ENCODE measurements around the gene ZNF470. TPM values are rescaled to one million over a fixed set of nuclear protein-coding genes. Genes with fewer than 3 reads are reported as not detected.
A peak's percentile ranks its signal among the peaks of the same experiment; 100 is the strongest.

Gene ZNF470
- total RNA-seq, 1 experiment from 2014 or later, result 5.1 TPM

DNA sequence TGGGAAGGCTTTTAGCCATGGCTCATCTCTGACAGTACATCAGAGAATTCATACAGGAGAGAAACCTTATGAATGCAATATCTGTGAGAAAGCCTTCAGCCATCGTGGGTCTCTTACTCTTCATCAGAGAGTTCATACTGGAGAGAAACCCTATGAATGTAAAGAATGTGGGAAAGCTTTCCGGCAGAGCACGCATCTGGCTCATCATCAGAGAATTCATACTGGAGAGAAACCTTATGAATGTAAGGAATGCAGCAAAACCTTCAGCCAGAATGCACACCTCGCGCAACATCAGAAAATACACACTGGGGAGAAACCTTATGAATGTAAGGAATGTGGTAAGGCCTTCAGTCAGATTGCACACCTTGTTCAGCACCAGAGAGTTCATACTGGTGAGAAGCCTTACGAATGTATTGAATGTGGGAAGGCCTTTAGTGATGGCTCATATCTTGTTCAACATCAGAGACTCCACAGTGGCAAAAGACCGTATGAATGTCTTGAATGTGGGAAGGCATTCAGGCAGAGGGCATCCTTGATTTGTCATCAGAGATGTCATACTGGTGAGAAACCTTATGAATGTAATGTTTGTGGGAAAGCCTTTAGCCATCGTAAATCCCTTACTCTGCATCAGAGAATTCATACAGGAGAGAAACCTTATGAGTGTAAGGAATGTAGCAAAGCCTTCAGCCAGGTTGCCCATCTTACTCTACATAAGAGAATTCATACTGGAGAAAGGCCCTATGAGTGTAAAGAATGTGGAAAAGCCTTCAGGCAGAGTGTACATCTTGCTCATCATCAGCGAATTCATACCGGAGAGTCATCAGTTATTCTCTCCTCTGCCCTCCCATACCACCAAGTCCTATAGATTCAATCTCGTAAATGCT, 10.7 kb downstream of the ZNF470 start:
- H3K27me3 ChIP-seq (replicated peaks; ENCODE audit: insufficient read depth, low read depth, low read length, poor library complexity), result no peaks in the 10 kb centered on the region
- ChIA-PET POLR2A (ENCODE audit: low non-redundant PET) (no interaction called here), CTCF (no interaction called here)
- H3K9me3 ChIP-seq (ENCODE audit: low read depth, low read length, poor library complexity, severe bottlenecking), result peaks cover 98% of the 10 kb centered on the region
- DNase-seq (ENCODE audit: low spot score), result no peak
- intact Hi-C loops (cut with micrococcal nuclease; ENCODE audit: unreplicated experiment), result no loop called here
- H3K4me3 ChIP-seq (ENCODE audit: low read depth, low read length, poor library complexity, severe bottlenecking), result no peak overlapping the region
- no peaks in the 10 kb centered on the region for H3K4me1 ChIP-seq (ENCODE audit: insufficient read depth, low read length, poor library complexity, severe bottlenecking)
- TF ChIP-seq, protein P1, sequence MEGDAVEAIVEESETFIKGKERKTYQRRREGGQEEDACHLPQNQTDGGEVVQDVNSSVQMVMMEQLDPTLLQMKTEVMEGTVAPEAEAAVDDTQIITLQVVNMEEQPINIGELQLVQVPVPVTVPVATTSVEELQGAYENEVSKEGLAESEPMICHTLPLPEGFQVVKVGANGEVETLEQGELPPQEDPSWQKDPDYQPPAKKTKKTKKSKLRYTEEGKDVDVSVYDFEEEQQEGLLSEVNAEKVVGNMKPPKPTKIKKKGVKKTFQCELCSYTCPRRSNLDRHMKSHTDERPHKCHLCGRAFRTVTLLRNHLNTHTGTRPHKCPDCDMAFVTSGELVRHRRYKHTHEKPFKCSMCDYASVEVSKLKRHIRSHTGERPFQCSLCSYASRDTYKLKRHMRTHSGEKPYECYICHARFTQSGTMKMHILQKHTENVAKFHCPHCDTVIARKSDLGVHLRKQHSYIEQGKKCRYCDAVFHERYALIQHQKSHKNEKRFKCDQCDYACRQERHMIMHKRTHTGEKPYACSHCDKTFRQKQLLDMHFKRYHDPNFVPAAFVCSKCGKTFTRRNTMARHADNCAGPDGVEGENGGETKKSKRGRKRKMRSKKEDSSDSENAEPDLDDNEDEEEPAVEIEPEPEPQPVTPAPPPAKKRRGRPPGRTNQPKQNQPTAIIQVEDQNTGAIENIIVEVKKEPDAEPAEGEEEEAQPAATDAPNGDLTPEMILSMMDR (conservative IDR thresholded peaks at IDR 0.05; ENCODE audit: low read depth, low read length), result no peak
- no peak for TF ChIP-seq EZH2 (IDR thresholded peaks at IDR 0.05; ENCODE audit: borderline replicate concordance, low read depth, low read length, poor library complexity, severe bottlenecking)
- no TSS peak for BruUV-seq (replicated peaks)
- no peak overlapping the region for H3K27ac ChIP-seq (ENCODE audit: low read depth, low read length, poor library complexity, severe bottlenecking)
- H3K36me3 ChIP-seq (ENCODE audit: insufficient read depth, low read length, poor library complexity, severe bottlenecking), result peaks cover 24% of the 10 kb centered on the region

DNA sequence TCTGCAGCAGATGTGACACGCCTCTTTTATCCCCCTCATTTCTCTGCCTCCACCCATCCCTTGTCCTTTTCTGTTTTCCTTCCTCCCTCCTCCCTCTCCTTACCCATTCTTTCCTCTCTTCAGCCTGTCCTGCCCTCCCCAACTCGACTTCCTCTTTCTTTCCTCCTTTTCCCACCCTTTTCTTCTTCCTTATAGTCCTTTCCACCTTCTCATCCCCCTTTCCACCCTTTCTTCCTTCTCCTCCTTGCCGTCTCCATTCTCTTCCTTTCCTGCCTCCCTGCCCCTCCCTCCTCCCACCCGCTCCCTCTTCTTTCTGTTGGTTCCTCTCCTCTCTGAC, 27.1 kb downstream of the ZNF470 start:
- H3K9me3 ChIP-seq (ENCODE audit: low read depth, low read length, poor library complexity, severe bottlenecking), result peaks cover 5% of the 10 kb centered on the region
- H3K4me3 ChIP-seq (ENCODE audit: low read depth, low read length, poor library complexity, severe bottlenecking), result peak overlapping the region; percentile 99
- CTCF ChIA-PET, result no interaction called here
- intact Hi-C loops (cut with micrococcal nuclease; ENCODE audit: unreplicated experiment), result no loop called here
- no TSS peak for BruUV-seq (replicated peaks)
- H3K4me1 ChIP-seq (ENCODE audit: insufficient read depth, low read length, poor library complexity, severe bottlenecking), result no peaks in the 10 kb centered on the region
- no peak overlapping the region for H3K27ac ChIP-seq (ENCODE audit: low read depth, low read length, poor library complexity, severe bottlenecking)
- no peaks in the 10 kb centered on the region for H3K27me3 ChIP-seq (replicated peaks; ENCODE audit: insufficient read depth, low read depth, low read length, poor library complexity)
- no peak for DNase-seq (ENCODE audit: low spot score)
- POLR2A ChIA-PET (ENCODE audit: low non-redundant PET), result interaction anchor here (0.6 kb wide), 1 partner anchor 20 kb away, joined by 3 read pairs; no protein-coding TSS in a partner anchor
- TF ChIP-seq, protein P1 (conservative IDR thresholded peaks at IDR 0.05; ENCODE audit: low read depth, low read length), result no peak
- TF ChIP-seq EZH2 (IDR thresholded peaks at IDR 0.05; ENCODE audit: borderline replicate concordance, low read depth, low read length, poor library complexity, severe bottlenecking), result no peak
- peaks cover 17% of the 10 kb centered on the region for H3K36me3 ChIP-seq (ENCODE audit: insufficient read depth, low read length, poor library complexity, severe bottlenecking)

GRCh38 chr19:56594783-56595547, 27.7 kb downstream of the ZNF470 start, which contains the start of gene ZNF71:
ZNF71 (plus strand) TSS chr19:56595302; CDS start chr19:56601559, 6,257 bp downstream.
- peak; percentile 93 for DNase-seq (ENCODE audit: low spot score)
- intact Hi-C loops (cut with micrococcal nuclease; ENCODE audit: unreplicated experiment), result no loop called here
- peak within 1 kb of the TSS; percentile 88 for H3K27ac ChIP-seq (ENCODE audit: low read depth, low read length, poor library complexity, severe bottlenecking)
- no TSS peak for BruUV-seq (replicated peaks)
- H3K27me3 ChIP-seq (replicated peaks; ENCODE audit: insufficient read depth, low read depth, low read length, poor library complexity), result no peaks in the 10 kb centered on the region
- TF ChIP-seq EZH2 (IDR thresholded peaks at IDR 0.05; ENCODE audit: borderline replicate concordance, low read depth, low read length, poor library complexity, severe bottlenecking), result no peak
- TF ChIP-seq, protein P1 (conservative IDR thresholded peaks at IDR 0.05; ENCODE audit: low read depth, low read length), result no peak
- H3K4me1 ChIP-seq (ENCODE audit: insufficient read depth, low read length, poor library complexity, severe bottlenecking), result no peaks in the 10 kb centered on the region
- ChIA-PET POLR2A (ENCODE audit: low non-redundant PET) (interaction anchor here (0.6 kb wide), 1 partner anchor 19 kb away, joined by 3 read pairs; no protein-coding TSS in a partner anchor), CTCF (no interaction called here)
- peaks cover 17% of the 10 kb centered on the region for H3K36me3 ChIP-seq (ENCODE audit: insufficient read depth, low read length, poor library complexity, severe bottlenecking)
- H3K9me3 ChIP-seq (ENCODE audit: low read depth, low read length, poor library complexity, severe bottlenecking), result no peaks in the 10 kb centered on the region
- H3K4me3 ChIP-seq (ENCODE audit: low read depth, low read length, poor library complexity, severe bottlenecking), result peak within 1 kb of the TSS; percentile 99
